NCI-H2227 (cell line): ENCODE measurements around the gene AEN.
"Not testable (repeated sequence)": the region's sequence is repeated elsewhere in the genome, so short reads cannot be mapped to it uniquely, and the experiment has no call there.

Experiments used
- DNase-seq: peaks from one replicate; lab custom pipeline; 2025; ENCODE audit not compliant: unreplicated experiment; lab: John Stamatoyannopoulos, UW

AEN gene

DNA sequence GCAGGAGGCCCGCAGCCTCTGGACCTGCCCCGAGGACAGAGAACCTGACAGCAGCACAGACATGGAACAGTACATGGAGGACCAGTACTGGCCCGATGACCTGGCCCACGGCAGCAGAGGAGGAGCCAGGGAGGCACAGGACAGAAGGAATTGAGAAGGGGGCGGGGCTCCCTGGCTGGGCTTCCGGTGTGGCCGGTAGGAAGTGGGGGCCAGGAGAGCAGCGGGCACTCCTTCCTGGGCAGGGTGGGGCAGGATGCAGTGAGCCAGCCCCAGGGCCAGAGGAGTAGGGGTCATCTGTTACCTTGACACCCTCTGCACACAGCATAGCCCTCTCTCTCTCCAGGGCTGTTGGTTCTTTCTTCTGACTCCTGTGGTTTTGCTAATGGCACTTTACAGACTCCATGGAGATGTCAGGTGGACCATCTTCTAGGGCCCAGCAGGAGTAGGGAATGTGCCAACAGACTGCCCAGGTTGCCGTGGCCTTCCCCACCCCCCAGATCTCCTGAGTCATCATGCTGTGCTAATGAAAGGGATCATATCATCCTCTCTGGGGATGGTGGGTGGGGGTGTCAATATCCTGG, 9.1 kb downstream of the AEN start:
- no peak for DNase-seq

DNA sequence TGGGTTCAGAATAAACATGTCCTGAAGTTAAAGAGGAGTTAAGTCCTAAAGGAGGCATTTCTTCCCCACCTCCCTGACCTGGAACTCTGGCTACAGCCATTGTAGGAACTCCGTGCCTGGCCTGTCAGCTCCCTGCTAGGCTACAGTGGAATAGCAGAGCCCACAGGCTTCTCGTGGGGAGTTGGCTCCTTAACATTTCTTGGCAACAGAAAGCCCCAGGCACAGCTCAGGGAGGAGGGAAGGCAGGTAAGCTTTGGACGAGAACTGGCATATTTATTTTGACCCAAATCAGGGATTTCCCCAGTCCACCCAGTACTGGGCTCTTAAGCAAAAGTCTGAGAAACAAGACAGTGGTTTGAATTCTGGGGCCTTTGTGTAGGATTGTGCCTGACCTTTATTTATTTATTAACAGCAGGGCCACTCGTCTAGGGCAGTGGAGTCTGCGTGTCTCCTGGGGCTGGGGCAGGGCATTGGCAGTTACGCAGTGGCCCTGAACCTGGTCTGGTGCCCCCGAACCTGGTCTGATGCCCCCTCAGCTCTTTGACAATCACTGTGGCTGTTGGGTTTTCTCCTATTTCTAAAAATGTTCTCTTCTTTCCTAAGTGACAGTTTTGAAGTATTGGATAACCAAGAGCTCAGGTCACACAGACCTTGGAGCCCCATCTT, 9.8 kb downstream of the AEN start:
- no peak for DNase-seq

- no peak for DNase-seq
Observed at GRCh38 chr15:88631464-88632028, 10.4 kb downstream of the AEN start.

DNA sequence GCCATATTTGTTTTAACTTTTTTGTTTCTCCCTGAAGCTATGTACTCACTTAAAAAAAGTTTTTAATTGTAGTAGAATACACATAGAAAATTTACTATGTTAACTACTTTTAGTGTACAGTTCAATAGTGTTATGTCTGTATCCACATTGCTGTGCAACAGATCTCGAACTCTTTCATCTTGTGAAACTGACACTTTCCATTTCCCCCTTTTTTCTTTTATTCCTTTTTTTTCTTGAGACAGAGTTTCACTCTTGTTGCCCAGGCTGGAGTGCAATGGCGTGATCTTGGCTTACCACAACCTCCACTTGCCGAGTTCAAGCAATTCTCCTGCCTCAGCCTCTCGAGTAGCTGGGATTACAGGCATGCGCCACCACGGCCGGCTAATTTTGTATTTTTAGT, 11.7 kb downstream of the AEN start:
- DNase-seq = not testable (repeated sequence)

DNA sequence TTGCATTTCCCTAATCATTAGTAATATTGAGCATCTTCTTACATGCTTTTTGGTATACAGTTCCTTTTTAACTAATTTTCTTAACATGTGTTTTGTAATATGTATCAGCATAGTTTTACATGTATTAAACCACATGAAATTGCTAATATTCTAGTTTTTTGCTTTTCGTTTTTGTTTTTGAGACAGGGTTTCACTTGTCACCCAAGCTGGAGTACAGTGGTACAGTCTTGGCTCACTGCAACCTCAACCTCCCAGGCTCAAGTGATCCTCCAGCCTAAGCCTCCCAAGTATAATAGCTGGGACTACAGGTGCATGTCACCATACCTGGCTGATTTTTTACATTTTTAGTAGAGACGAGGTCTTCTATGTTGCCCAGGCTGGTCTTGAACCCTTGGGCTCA, 13.3 kb downstream of the AEN start:
- DNase-seq = no peak

- no peak for DNase-seq
Observed at GRCh38 chr15:88635318-88635717, 14.2 kb downstream of the AEN start.

DNA sequence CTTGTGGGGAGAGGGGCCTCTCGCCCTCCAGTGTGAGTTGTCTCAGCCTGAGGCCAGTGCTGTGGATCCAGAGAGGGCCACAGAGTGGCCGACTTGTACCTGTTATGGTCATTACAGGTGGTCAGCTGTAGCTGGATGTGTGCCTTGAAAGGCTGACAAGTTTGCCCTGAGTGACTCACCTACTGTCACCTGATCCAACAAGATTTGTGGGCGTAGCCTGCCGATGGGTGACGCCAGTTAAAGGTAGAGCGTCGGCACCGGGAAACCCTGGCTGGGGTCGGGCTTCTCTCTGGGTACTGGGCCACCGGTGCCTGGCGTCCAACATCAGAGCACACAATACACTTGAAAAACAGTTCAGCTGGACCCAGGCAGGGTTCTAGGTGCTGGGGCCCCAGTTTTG, 14.9 kb downstream of the AEN start:
- no peak for DNase-seq

GRCh38 chr15:88636654-88637053, 15.5 kb downstream of the AEN start:
- no peak for DNase-seq

DNA sequence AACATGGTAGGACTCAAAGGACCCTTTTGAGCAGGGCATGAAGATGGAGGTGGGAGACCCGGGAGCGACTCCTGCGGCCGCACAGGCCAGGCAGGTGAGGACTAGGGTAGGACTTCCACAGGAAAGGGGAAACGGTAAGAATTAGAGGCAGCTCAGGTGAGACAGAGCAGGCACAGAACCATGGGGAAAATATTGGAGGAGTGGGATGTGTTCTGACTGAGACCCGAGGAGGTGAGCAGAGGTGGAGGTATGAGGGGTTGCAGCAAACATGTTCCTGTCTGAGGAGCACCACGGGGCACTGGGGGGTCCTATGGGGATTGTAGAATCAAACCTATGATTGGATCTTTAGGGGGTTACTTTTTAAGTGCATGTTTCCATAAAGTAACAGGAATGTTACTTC, 16.3 kb downstream of the AEN start:
- DNase-seq = no peak

DNA sequence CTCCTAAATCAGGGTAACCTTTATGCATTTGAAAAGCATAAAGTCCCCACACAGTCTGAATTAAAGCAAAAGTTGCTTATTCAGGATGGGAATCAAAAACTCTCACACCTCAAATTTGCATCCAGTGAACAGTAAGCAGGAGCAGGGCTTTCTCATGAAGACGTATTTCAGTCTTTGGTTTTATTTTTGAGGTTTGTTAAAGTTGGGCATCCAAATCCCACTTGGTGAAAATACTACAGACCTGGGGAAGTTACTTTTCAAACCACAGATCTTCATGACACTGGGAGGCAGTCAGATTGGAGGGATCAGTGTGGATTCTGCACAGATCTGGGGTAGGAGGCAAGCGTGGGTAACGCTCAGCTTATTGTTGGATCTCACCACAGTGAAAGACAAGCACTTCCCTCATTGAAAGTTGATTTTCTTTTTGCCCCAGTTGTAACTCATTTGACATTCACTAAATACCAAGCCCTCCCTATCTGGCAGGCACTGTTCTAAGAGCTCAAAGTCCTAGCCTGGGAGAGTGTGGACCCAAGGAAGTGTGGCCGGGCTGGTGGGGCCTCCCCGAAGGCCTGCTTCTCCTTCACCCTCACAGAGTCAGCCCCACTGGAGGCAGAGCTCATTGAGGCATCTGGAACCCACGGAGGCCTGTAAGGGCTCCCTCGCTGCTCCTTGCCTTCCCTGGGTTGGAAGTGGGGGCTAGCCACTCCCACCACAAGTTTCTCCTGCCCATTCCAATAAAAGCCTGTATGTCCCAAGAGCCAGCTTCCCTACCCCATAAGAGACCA, 16.9 kb downstream of the AEN start:
- no peak for DNase-seq

- DNase-seq = peak; percentile 69
Observed at GRCh38 chr15:88638626-88639372, 17.7 kb downstream of the AEN start, which contains the start of gene ISG20. TSS of gene ISG20 (plus strand) at chr15:88639016. CDS start at chr15:88639367, 351 bp downstream.

- no peak for DNase-seq
Observed at GRCh38 chr15:88641959-88642452, 20.9 kb downstream of the AEN start.

GRCh38 chr15:88642514-88642913, 21.4 kb downstream of the AEN start:
- DNase-seq = not testable (repeated sequence)

- no peak for DNase-seq
Observed at GRCh38 chr15:88644741-88645140, 23.6 kb downstream of the AEN start.

- no peak for DNase-seq
Observed at GRCh38 chr15:88645171-88646087, 24.3 kb downstream of the AEN start.

DNA sequence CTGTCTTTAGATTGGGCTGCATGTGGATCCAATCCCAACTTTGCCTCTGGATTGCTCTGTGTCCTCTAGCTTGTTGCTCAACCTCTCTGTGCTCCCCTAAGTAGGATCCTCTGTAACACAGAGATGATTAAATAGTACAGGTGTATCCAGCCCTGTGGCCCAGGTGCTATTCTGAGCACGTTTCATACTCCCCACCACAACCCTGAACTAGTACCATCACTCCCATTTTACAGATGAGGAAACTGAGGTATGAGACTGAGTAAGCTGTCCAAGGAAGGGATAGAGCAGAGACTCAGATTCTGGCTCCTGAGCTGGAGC, 24.9 kb downstream of the AEN start:
- DNase-seq = no peak

- DNase-seq = no peak
Observed at GRCh38 chr15:88646951-88647350, 25.8 kb downstream of the AEN start.

DNA sequence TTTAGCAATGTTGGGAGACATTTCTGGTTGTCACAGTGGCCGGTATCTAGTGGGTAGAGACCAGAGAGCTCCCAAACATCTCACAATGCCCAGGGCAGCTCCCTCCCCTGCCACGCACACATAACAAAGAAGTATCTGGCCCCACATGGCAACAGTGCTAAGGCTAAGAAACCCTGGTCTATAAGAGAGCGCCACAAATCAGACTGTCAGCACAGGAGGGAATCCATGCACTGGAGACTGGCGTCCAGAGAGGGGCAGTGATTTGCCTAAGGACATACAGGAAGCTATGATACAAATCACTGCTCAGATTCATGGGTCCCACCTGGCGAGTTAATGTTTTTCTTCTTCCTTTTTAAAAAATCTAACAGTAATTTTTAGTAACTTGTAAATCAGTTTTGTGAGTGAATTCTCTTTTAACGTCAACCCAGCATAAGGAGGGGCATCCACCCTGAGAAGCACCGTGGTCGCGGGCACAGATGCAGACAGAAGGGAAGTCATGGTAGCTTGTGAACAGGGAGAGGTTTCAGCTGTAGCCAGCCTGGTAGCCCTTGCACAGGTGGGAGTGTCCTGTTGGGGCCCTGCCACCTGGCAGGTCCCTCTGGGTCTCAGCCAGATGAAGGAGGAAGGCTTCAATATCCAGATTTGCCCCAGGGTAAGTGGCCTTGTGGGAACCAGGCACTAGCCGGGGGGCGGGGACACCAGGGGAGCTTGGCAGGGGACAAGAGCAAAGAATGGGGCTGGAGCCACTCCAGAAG, 26.4 kb downstream of the AEN start:
- DNase-seq = no peak
